Caki2 (cell line): ENCODE results near the gene CASP8AP2. TPM values are rescaled to one million over a fixed set of nuclear protein-coding genes. Genes with fewer than 3 reads are reported as not detected.
A peak's percentile ranks its signal among the peaks of the same experiment; 100 is the strongest.
"Not testable (repeated sequence)": the region's sequence is repeated elsewhere in the genome, so short reads cannot be mapped to it uniquely, and the experiment has no call there.

ENCODE experiments used
- DNase-seq: peaks from one replicate; pipeline ENCODE4 v3.0.0-alpha.2; 2015; ENCODE audit warnings: low read depth
- in situ Hi-C: cut with HindIII; loops from 2 replicates; pipeline ENCODE4 v1.10.0; 2016; ENCODE audit warnings: low sequenced_read_pairs, low pct_unique_long_range_greater_than_20kb, mixed read lengths
- total RNA-seq: library from RNA; depleted of rRNA; stranded (reverse); fragments of >200 nt; shearing (Covaris generic); gene quantifications from 2 replicates; pipeline ENCODE4 v1.2.3, GENCODE V29; 2014; ENCODE audit warnings: low replicate concordance

Gene CASP8AP2
- total RNA-seq, 1 experiment from 2014 or later, result 9.7 TPM

- in situ Hi-C loops, DNase-seq: not testable (repeated sequence)
These were observed 16.3 kb upstream of the CASP8AP2 start for GRCh38 chr6:89813422-89813821.

GRCh38 chr6:89817481-89817880, 12.2 kb upstream of the CASP8AP2 start:
- in situ Hi-C loops, result no loop called here
- DNase-seq, result no peak

GRCh38 chr6:89818977-89819335, 10.7 kb upstream of the CASP8AP2 start:
- no peak for DNase-seq
- in situ Hi-C loops, result no loop called here

GRCh38 chr6:89819336-89820130, 10.1 kb upstream of the CASP8AP2 start, which contains the start of gene MDN1:
Gene MDN1 (minus strand): TSS chr6:89819794. CDS start chr6:89819607, 187 bp downstream.
- in situ Hi-C loops, result no loop called here
- peak; percentile 91 for DNase-seq

- in situ Hi-C loops, result no loop called here
- no peak for DNase-seq
These were observed 3.6 kb upstream of the CASP8AP2 start for GRCh38 chr6:89826029-89826528.

- DNase-seq, in situ Hi-C loops: not testable (repeated sequence)
These were observed 1.1 kb upstream of the CASP8AP2 start for GRCh38 chr6:89828475-89828987.

GRCh38 chr6:89828988-89829471, 650 bp upstream of the CASP8AP2 start:
- DNase-seq, result no peak
- in situ Hi-C loops, result no loop called here

GRCh38 chr6:89830170-89830809, 610 bp downstream of the CASP8AP2 start:
- in situ Hi-C loops, result no loop called here
- DNase-seq, result no peak

GRCh38 chr6:89834884-89835792, 5.5 kb downstream of the CASP8AP2 start:
- DNase-seq, result no peak
- in situ Hi-C loops, result no loop called here

GRCh38 chr6:89836639-89837222, 7.1 kb downstream of the CASP8AP2 start:
- DNase-seq, result no peak
- in situ Hi-C loops, result no loop called here

- peak; percentile 61 for DNase-seq
These were observed 10.9 kb downstream of the CASP8AP2 start for GRCh38 chr6:89840538-89840937.

GRCh38 chr6:89842228-89842627, 12.5 kb downstream of the CASP8AP2 start:
- in situ Hi-C loops, result no loop called here
- DNase-seq, result no peak

More at GRCh38 chr6:89840538-89840937, 10.9 kb downstream of the CASP8AP2 start:
- in situ Hi-C loops, result no loop called here

- peak; percentile 40 for DNase-seq
- in situ Hi-C loops, result no loop called here
These were observed 13.4 kb downstream of the CASP8AP2 start for GRCh38 chr6:89843070-89843469.

GRCh38 chr6:89847513-89847912, 17.8 kb downstream of the CASP8AP2 start:
- DNase-seq, in situ Hi-C loops: not testable (repeated sequence)

- no peak for DNase-seq
- in situ Hi-C loops, result no loop called here
These were observed 23.4 kb downstream of the CASP8AP2 start for GRCh38 chr6:89853068-89853467.

GRCh38 chr6:89858041-89858440, 28.4 kb downstream of the CASP8AP2 start:
- in situ Hi-C loops, result no loop called here
- DNase-seq, result no peak

GRCh38 chr6:89859744-89860143, 30.1 kb downstream of the CASP8AP2 start:
- no peak for DNase-seq
- in situ Hi-C loops, result no loop called here

GRCh38 chr6:89862273-89862672, 32.6 kb downstream of the CASP8AP2 start:
- in situ Hi-C loops, result no loop called here

More at GRCh38 chr6:89862273-89862672, 32.6 kb downstream of the CASP8AP2 start:
- no peak for DNase-seq
